ENCODE data around the gene CGAS.

Gene CGAS

DNA sequence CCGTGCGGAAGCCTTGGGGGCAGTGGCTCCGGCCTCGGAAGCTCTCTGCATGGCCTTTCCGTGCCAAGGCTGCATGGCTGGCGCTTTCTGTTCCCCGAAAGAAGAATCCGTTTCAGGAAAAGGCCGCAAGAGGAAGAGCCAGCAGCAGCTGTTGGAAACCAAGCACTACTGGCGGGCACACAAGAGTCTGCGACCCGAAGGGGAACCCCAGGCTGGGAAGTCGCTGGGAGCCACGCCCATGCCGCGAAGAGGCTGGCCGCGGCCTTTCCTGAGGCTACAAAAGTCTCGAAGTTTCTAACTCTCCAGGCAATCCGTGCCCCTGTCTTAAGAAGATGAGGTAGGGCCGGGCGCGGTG lies at the start of gene CGAS:
CGAS (minus strand) TSS at position 191 of the 355 bp plus-strand sequence; CDS start at position 75, 116 bp downstream.
- DNase-seq (ENCODE audit: extremely low spot score) = no peak
- TF ChIP-seq NFRKB (IDR thresholded peaks at IDR 0.05) (no peak), HDGF (IDR thresholded peaks at IDR 0.05; ENCODE audit: borderline replicate concordance) (no peak), ZNF384 (IDR thresholded peaks at IDR 0.05) (no peak), ELF4 (IDR thresholded peaks at IDR 0.05) (no peak), FOXA1 (IDR thresholded peaks at IDR 0.05) (no peak), TARDBP (IDR thresholded peaks at IDR 0.05) (no peak), FOXK2 (IDR thresholded peaks at IDR 0.05) (no peak), FOXM1 (IDR thresholded peaks at IDR 0.05; ENCODE audit: borderline replicate concordance) (no peak), LEF1 (IDR thresholded peaks at IDR 0.05; ENCODE audit: borderline replicate concordance) (no peak), CTBP1 (IDR thresholded peaks at IDR 0.05; ENCODE audit: borderline replicate concordance) (no peak), ARNT (IDR thresholded peaks at IDR 0.05) (no peak), SUZ12 (IDR thresholded peaks at IDR 0.05) (no peak), BHLHE40 (IDR thresholded peaks at IDR 0.05; ENCODE audit: borderline replicate concordance) (no peak), L3MBTL2 (conservative IDR thresholded peaks at IDR 0.05) (no peak), SP1 (IDR thresholded peaks at IDR 0.05) (no peak)
- TF ChIP-seq, protein P1, sequence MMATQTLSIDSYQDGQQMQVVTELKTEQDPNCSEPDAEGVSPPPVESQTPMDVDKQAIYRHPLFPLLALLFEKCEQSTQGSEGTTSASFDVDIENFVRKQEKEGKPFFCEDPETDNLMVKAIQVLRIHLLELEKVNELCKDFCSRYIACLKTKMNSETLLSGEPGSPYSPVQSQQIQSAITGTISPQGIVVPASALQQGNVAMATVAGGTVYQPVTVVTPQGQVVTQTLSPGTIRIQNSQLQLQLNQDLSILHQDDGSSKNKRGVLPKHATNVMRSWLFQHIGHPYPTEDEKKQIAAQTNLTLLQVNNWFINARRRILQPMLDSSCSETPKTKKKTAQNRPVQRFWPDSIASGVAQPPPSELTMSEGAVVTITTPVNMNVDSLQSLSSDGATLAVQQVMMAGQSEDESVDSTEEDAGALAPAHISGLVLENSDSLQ (IDR thresholded peaks at IDR 0.05) = no peak
- CTCF ChIA-PET = no interaction called here
- POLR2A ChIA-PET = interaction anchor here (1.0 kb wide), 1 partner anchor 9 kb away, joined by 4 read pairs; the partner anchor contains the start of gene MTO1

DNA sequence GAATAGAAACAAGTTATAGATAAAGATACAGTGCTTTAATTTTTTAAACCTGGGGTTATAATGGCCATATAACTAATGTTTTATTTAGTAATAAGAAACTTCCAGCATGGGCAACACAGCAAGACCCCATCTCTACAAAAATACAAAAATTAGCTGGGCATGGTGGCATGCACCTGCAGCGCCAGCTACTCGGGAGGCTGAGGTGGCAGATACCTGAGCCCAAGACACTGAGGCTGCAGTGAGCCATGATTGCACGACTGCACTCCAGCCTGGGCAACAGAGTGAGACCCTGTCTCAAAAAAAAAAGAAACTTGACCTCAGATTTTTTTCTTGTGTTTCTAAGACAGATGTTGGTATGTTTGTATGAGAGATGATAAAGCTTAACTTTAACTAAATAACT lies 45.8 kb upstream of the CGAS start:
- DNase-seq (ENCODE audit: extremely low spot score) = no peak
- TF ChIP-seq BHLHE40 (IDR thresholded peaks at IDR 0.05; ENCODE audit: borderline replicate concordance) (no peak), TARDBP (IDR thresholded peaks at IDR 0.05) (no peak), FOXA1 (IDR thresholded peaks at IDR 0.05) (no peak), HDGF (IDR thresholded peaks at IDR 0.05; ENCODE audit: borderline replicate concordance) (no peak), CTBP1 (IDR thresholded peaks at IDR 0.05; ENCODE audit: borderline replicate concordance) (no peak), ELF4 (IDR thresholded peaks at IDR 0.05) (no peak), ZNF384 (IDR thresholded peaks at IDR 0.05) (no peak), SUZ12 (IDR thresholded peaks at IDR 0.05) (no peak), FOXK2 (IDR thresholded peaks at IDR 0.05) (no peak), NFRKB (IDR thresholded peaks at IDR 0.05) (no peak), SP1 (IDR thresholded peaks at IDR 0.05) (no peak), L3MBTL2 (conservative IDR thresholded peaks at IDR 0.05) (no peak), ARNT (IDR thresholded peaks at IDR 0.05) (no peak), FOXM1 (IDR thresholded peaks at IDR 0.05; ENCODE audit: borderline replicate concordance) (no peak), LEF1 (IDR thresholded peaks at IDR 0.05; ENCODE audit: borderline replicate concordance) (no peak)
- TF ChIP-seq, protein P1 (IDR thresholded peaks at IDR 0.05) = no peak
- ChIA-PET CTCF (no interaction called here), POLR2A (interaction anchor here (0.8 to 2.2 kb wide), 2 partner anchors 25 to 36 kb away, joined by 3 to 7 read pairs; partner anchors contain the start of gene MTO1)

DNA sequence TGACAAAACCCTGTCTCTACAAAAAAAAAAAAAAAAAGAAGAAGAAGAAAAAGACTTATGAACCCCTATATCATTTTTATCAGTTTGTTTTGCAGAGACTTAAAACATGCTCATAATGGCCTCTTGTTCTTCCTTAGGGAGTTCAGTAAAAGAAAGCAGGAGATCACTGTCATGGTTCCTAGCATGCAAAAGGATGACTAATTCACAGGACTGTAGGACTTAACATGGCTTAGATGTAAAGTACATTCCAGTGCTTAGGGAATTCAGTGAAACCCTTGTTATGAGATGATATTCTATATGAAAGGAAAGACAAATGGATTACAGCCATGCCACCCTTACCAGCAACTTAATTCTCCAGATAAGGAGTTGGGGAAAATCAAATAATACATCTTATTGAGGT lies 39.3 kb upstream of the CGAS start:
- CTCF ChIA-PET = no interaction called here
- POLR2A ChIA-PET = no interaction called here
- TF ChIP-seq NFRKB (IDR thresholded peaks at IDR 0.05) = no peak
- TF ChIP-seq, protein P1 (IDR thresholded peaks at IDR 0.05) = no peak
- no peak for TF ChIP-seq HDGF (IDR thresholded peaks at IDR 0.05; ENCODE audit: borderline replicate concordance)
- TF ChIP-seq SUZ12 (IDR thresholded peaks at IDR 0.05) = no peak
- TF ChIP-seq FOXK2 (IDR thresholded peaks at IDR 0.05) = no peak
- TF ChIP-seq ARNT (IDR thresholded peaks at IDR 0.05) = no peak
- no peak for TF ChIP-seq LEF1 (IDR thresholded peaks at IDR 0.05; ENCODE audit: borderline replicate concordance)
- TF ChIP-seq BHLHE40 (IDR thresholded peaks at IDR 0.05; ENCODE audit: borderline replicate concordance) = no peak
- no peak for TF ChIP-seq L3MBTL2 (conservative IDR thresholded peaks at IDR 0.05)
- TF ChIP-seq ZNF384 (IDR thresholded peaks at IDR 0.05) = no peak
- TF ChIP-seq SP1 (IDR thresholded peaks at IDR 0.05) = no peak
- no peak for TF ChIP-seq TARDBP (IDR thresholded peaks at IDR 0.05)
- TF ChIP-seq FOXA1 (IDR thresholded peaks at IDR 0.05) = no peak
- no peak for TF ChIP-seq CTBP1 (IDR thresholded peaks at IDR 0.05; ENCODE audit: borderline replicate concordance)
- no peak for DNase-seq (ENCODE audit: extremely low spot score)

DNA sequence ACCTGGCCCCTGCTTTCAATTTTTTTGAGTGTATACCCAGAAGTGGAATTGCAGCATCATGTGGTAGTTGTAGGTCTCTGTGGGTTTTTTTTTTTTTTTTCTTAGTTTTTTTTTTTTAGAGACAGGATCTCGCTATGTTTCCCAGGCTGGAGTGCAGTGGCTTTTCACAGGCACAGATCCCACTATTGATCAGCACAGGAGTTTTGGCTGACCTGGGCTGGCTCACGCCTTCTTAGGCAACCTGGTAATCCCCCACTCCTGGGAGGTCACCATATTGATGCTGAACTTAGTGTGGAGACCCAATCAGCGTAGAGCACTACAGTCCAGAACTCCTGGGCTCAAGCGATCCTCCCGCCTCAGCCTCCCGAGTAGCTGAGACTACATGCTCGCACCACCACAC lies 35.4 kb upstream of the CGAS start:
- POLR2A ChIA-PET = interaction anchor here (1.2 kb wide), 1 partner anchor 26 kb away, joined by 4 read pairs; the partner anchor contains the start of gene MTO1
- no peak for TF ChIP-seq HDGF (IDR thresholded peaks at IDR 0.05; ENCODE audit: borderline replicate concordance)
- TF ChIP-seq FOXK2 (IDR thresholded peaks at IDR 0.05) = no peak
- TF ChIP-seq NFRKB (IDR thresholded peaks at IDR 0.05) = no peak
- TF ChIP-seq SP1 (IDR thresholded peaks at IDR 0.05) = no peak
- TF ChIP-seq TARDBP (IDR thresholded peaks at IDR 0.05) = no peak
- TF ChIP-seq SUZ12 (IDR thresholded peaks at IDR 0.05) = no peak
- CTCF ChIA-PET = interaction anchor here (0.6 kb wide), 1 partner anchor 22 kb away, joined by 4 read pairs; no protein-coding TSS in a partner anchor
- DNase-seq (ENCODE audit: extremely low spot score) = no peak

DNA sequence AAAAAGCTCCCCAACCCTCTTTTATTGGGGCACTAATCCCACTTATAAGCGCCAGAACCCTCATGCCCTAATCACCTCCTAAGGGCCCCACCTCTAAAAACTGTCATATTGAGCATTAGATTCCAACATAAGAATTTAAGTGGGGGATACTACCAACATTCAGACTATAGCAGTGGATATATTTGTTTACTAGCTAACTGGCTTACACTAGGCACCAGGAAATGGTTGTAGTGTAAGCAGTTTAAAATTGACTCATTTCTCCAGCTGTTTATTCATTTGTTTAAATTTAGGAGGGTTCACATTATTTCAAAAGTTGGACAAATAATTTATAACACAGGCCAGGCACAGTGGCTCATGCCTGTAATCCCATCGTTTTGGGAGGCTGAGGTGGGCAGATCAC lies 32.3 kb upstream of the CGAS start:
- TF ChIP-seq FOXM1 (IDR thresholded peaks at IDR 0.05; ENCODE audit: borderline replicate concordance) = no peak
- no peak for TF ChIP-seq CTBP1 (IDR thresholded peaks at IDR 0.05; ENCODE audit: borderline replicate concordance)
- CTCF ChIA-PET = no interaction called here
- no peak for DNase-seq (ENCODE audit: extremely low spot score)
- POLR2A ChIA-PET = interaction anchor here (2.1 kb wide), 1 partner anchor 23 kb away, joined by 14 read pairs; the partner anchor contains the start of gene MTO1

DNA sequence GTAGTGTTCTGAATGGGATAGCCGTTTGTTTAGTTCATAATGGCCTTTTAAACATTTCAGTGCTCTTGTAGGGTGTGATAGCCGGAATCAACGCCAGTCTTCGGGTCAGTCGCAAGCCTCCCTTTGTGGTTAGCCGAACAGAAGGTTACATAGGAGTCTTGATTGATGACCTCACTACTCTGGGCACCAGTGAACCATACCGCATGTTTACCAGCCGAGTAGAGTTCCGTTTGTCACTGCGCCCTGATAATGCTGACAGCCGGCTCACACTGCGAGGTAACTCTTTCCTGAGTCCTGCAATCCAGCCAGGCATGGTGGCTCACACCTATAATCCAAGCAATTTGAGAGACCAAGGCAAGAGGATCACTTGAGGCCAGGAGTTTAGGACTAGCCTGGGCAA lies 29.9 kb upstream of the CGAS start:
- ChIA-PET CTCF (no interaction called here), POLR2A (interaction anchor here (1.0 kb wide), 1 partner anchor 20 kb away, joined by 3 read pairs; the partner anchor contains the start of gene MTO1)

More for the DNA sequence above, 29.9 kb upstream of the CGAS start:
- TF ChIP-seq BHLHE40 (IDR thresholded peaks at IDR 0.05; ENCODE audit: borderline replicate concordance) = no peak
- no peak for TF ChIP-seq FOXM1 (IDR thresholded peaks at IDR 0.05; ENCODE audit: borderline replicate concordance)
- no peak for TF ChIP-seq ZNF384 (IDR thresholded peaks at IDR 0.05)
- TF ChIP-seq L3MBTL2 (conservative IDR thresholded peaks at IDR 0.05) = no peak
- no peak for TF ChIP-seq LEF1 (IDR thresholded peaks at IDR 0.05; ENCODE audit: borderline replicate concordance)
- TF ChIP-seq FOXK2 (IDR thresholded peaks at IDR 0.05) = no peak
- no peak for DNase-seq (ENCODE audit: extremely low spot score)
